NCI-H226 (cell line): ENCODE results near the gene RERE.
"Not testable (repeated sequence)": the region's sequence is repeated elsewhere in the genome, so short reads cannot be mapped to it uniquely, and the experiment has no call there.

ENCODE experiments used
- DNase-seq: peaks from one replicate; pipeline ENCODE4 v3.0.0-alpha.2; 2015

Gene RERE

GRCh38 chr1:8796812-8797211 lies 20.6 kb downstream of the RERE start:
- no peak for DNase-seq

DNA sequence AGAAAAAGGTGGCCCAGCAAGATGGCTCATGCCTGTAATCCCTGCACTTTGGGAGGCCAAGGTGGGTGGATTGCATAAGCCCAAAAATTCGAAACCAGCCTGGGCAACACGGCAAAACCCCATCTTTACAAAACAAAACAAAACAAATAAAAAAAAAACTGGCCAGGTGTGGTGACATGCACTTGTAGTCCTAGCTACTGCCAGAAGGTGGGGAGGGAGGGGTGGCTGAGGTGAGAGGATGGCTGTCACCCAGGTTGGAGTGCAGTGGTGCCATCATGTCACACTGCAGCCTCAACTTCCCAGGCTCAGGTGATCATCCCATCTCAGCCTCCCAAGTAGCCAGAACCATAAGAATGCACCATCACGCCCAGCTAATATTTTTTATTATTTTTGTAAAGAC lies 22.8 kb downstream of the RERE start:
- no peak for DNase-seq

GRCh38 chr1:8791819-8792218 lies 25.6 kb downstream of the RERE start:
- no peak for DNase-seq

GRCh38 chr1:8790987-8791386 lies 26.5 kb downstream of the RERE start:
- DNase-seq = no peak

DNA sequence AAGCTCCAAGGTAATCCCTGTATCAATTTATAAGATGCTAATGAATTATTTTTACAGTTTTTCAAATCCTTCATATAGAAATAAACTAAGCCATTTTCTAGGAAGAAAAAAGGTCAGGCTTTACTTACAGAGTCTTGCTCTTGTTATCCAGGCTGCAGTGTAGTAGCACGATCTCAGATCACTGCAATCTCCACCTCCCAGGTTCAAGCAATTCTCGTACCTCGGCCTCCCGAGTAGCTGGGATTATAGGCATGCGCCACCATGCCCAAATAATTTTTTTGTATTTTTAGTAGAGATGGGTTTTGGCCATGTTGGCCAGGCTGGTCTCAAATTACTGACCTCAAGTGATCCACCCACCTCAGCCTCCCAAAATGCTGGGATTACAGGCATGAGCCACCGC lies 27.0 kb downstream of the RERE start:
- no peak for DNase-seq

DNA sequence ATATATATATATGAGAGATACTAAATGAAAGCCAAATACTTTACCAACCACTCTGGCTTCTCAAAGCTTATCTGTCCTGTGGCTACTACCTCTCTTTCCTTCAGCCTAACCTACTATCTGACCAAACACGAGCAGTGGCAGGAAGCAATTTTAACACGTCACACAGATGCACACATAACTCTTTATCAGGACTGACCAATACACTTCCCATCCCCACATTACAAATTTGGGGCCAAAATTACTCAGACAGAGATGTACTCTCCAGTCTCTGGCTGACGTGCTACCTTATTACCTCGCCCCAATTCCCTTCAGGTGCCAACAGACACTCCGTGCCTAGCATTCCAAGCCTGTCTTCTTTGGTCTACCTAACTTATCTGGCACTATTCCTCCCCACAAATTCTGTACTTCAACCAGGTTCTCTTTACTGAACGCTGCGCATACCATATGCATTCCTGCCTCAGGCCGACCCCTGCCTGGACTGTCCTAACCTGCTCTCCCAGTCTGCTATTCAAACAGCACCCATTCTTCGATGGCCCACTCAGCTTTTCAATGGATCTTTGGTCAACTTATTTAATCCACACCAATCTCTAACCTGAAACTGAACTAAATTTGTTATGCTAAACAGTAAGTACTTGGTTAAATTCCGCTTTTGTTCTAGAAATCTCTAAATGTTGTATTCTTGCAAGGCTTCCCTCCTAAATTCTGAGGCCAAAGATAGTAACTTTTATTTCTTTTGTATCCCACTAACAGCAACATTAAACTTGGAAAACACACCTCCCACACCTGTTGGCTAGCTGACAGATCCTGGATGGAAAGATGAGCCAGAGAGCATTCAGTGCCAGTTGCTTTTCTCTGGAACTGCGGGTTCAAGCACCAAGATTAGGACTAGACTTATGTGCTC lies 27.9 kb downstream of the RERE start:
- DNase-seq = peak; percentile 74

DNA sequence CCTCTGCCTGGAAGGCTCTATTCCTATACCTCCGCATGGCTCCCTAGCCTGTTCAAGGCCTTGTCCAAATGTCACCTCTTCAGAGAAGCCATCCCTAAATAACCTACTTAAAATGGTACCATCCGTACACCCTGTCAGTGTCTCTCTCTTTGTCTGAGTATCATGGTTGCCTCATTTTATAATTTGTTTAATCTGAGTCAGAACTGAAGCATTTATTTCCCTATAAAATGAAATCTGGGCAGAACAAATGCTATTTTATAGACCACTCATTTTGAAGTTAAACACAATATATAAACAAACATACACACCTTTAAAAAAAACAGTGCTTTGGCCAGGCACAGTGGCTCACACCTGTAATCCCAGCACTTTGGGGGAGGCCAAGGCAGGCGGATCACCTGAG lies 30.2 kb downstream of the RERE start:
- no peak for DNase-seq

GRCh38 chr1:8786204-8786603 lies 31.2 kb downstream of the RERE start:
- not testable (repeated sequence) for DNase-seq

- DNase-seq = no peak
These were observed 34.5 kb downstream of the RERE start for GRCh38 chr1:8782955-8783354.

GRCh38 chr1:8782001-8782620 lies 35.3 kb downstream of the RERE start:
- no peak for DNase-seq

- no peak for DNase-seq
These were observed 37.0 kb downstream of the RERE start for GRCh38 chr1:8780405-8780804.

DNA sequence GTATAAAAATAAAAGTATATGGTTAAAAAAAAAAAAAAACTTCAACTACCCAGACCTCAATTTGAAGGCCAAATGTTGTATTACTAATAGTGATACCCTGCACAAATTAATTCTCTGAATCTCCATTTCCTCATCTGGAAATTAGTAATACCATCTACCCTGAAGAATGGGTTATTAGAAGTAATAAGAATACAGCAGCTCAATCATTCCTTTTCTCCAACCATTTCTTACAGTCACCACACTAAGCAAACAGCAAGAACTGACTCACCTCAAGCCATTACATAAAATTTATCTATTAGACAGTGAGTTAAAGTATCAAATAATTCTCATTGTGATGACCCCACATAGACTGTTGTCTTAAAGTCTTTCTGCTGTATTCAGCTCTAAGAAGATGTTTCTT lies 39.6 kb downstream of the RERE start:
- DNase-seq = no peak

DNA sequence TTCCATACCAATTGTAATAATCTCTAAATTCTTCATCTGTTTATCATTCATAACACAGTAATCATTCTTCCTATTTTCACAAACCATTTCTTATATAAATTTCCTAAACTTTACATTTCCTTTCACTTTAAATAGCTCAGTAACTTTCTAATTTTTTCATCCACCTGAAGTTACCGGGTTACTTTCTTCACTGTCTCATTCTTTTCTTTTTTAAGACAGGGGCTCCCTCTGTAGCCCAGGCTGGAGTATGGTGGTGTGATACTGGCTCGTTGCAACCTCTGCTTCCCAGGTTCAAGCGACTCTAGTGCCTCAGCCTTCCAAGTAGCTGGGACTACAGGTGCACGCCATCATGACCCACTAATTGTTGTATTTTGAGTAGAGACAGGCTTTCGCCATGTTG lies 41.3 kb downstream of the RERE start:
- DNase-seq = no peak

GRCh38 chr1:8767006-8767405 lies 50.4 kb downstream of the RERE start:
- no peak for DNase-seq

DNA sequence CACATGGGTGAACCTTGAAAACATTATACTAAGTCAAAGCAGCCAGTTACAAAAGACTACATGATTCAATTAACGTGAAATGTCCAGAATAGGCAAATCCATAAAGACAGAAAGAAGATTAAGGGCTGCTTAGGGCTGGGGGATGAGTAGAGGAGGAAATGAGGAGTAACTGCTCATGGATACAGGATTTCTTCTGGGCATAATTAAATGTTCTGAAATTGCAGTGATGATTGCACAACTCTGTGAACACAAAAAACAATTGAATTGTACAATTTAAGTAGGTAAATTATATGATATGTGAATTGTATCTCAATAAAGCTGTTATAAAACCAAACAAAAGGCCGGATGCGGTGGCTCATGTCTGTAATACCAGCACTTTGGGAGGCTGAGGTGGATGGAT lies 52.2 kb downstream of the RERE start:
- no peak for DNase-seq

GRCh38 chr1:8764293-8764937 lies 53.0 kb downstream of the RERE start:
- no peak for DNase-seq

- DNase-seq = peak; percentile 16
These were observed 53.6 kb downstream of the RERE start for GRCh38 chr1:8763888-8764287.

GRCh38 chr1:8754993-8755392 lies 62.4 kb downstream of the RERE start:
- no peak for DNase-seq

- no peak for DNase-seq
These were observed 63.2 kb downstream of the RERE start for GRCh38 chr1:8754247-8754650.

GRCh38 chr1:8753736-8754135 lies 63.7 kb downstream of the RERE start:
- no peak for DNase-seq

- DNase-seq = no peak
These were observed 64.3 kb downstream of the RERE start for GRCh38 chr1:8752921-8753713.

- DNase-seq = no peak
These were observed 65.0 kb downstream of the RERE start for GRCh38 chr1:8752411-8752810.

- no peak for DNase-seq
These were observed 65.5 kb downstream of the RERE start for GRCh38 chr1:8751984-8752383.
